ENCODE results near the gene OGFOD1.

GRCh38 chr16:56409195-56409594 lies 42.2 kb upstream of the OGFOD1 start:
- TF ChIP-seq EZH2 (IDR thresholded peaks at IDR 0.05; ENCODE audit: low read length) = no peak
- TF ChIP-seq, protein P1, sequence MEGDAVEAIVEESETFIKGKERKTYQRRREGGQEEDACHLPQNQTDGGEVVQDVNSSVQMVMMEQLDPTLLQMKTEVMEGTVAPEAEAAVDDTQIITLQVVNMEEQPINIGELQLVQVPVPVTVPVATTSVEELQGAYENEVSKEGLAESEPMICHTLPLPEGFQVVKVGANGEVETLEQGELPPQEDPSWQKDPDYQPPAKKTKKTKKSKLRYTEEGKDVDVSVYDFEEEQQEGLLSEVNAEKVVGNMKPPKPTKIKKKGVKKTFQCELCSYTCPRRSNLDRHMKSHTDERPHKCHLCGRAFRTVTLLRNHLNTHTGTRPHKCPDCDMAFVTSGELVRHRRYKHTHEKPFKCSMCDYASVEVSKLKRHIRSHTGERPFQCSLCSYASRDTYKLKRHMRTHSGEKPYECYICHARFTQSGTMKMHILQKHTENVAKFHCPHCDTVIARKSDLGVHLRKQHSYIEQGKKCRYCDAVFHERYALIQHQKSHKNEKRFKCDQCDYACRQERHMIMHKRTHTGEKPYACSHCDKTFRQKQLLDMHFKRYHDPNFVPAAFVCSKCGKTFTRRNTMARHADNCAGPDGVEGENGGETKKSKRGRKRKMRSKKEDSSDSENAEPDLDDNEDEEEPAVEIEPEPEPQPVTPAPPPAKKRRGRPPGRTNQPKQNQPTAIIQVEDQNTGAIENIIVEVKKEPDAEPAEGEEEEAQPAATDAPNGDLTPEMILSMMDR (optimal IDR thresholded peaks at IDR 0.05 in 1 of 3, IDR thresholded peaks at IDR 0.05 in 1 of 3, conservative IDR thresholded peaks at IDR 0.05 in 1 of 3; ENCODE audit: extremely low read depth in 1 of 3, insufficient read depth in 2 of 3, low read length in 3 of 3) = no peak
